Thyroid gland (tissue), 4 donors: ENCODE data around the gene AKAP7. TPM values are rescaled to one million over a fixed set of nuclear protein-coding genes. Genes with fewer than 3 reads are reported as not detected.

Experiments used
- DNase-seq, 2 donors: peaks; one replicate each; pipeline ENCODE4 v3.0.0-alpha.2; 2019
- H3K27ac ChIP-seq, 3 donors: fragments of 200-600 bp; sonication (generic); 1 replicate in 2 of 3; 2 replicates in 1 of 3; pipeline ENCODE4 v1.5.1; 2016 to 2019; ENCODE audit warnings: mild to moderate bottlenecking in 1 of 3, moderate library complexity in 1 of 3
- H3K27me3 ChIP-seq: fragments of 200-600 bp; sonication (generic); one replicate; pipeline ENCODE4 v1.5.1; 2019
- H3K36me3 ChIP-seq, 2 donors: fragments of 200-600 bp; sonication (generic); one replicate each; pipeline ENCODE4 v1.5.1; 2016 to 2019
- H3K4me1 ChIP-seq, 2 donors: fragments of 200-600 bp; sonication (generic); one replicate each; pipeline ENCODE4 v1.5.1; 2017 to 2019
- H3K4me3 ChIP-seq, 3 donors: fragments of 200-600 bp; sonication (generic); replicated peaks in 1 of 3; 1 replicate in 2 of 3; 2 replicates in 1 of 3; pipeline ENCODE4 v1.5.1; 2016; ENCODE audit warnings: mild to moderate bottlenecking in 1 of 3
- H3K9me3 ChIP-seq: fragments of 200-600 bp; sonication (generic); one replicate; pipeline ENCODE4 v1.5.1; 2017
- POLR2A ChIP-seq, 2 donors: fragments of 450-650 bp; IDR thresholded peaks; one replicate each; pipeline ENCODE4 v1.6.1; 2017; ENCODE audit warnings: antibody characterized with exemption in 2 of 2, mild to moderate bottlenecking in 2 of 2, moderate library complexity in 1 of 2
- WGBS, 2 donors: methylation state at CpG; one replicate each; pipeline ENCODE4 v1.1.5; 2017; 5-methylcytosine and 5-hydroxymethylcytosine counted together
- intact Hi-C: fragments of 100-400 bp; cut with DNase I; formaldehyde crosslinking; loops from one replicate; pipeline ENCODE4 v1.15.1; 2023
- total RNA-seq, 4 donors: library from RNA; depleted of rRNA; stranded (reverse); fragments of >200 nt; gene quantifications; one replicate each; pipeline ENCODE4 v1.2.3, GENCODE V29; 2016
- TF ChIP-seq, protein P1 (sequence below), 6 experiments: fragments of 200-600 bp in 3 of 6; fragments of 450-650 bp in 3 of 6; sonication (generic) in 3 of 6; IDR thresholded peaks; one replicate each; pipeline ENCODE4 v1.5.1; 2016 to 2019; ENCODE audit warnings: antibody characterized with exemption in 6 of 6, mild to moderate bottlenecking in 2 of 6, inconsistent platforms in 1 of 6, moderate library complexity in 1 of 6

Gene AKAP7
- total RNA-seq, 4 donors from 2014 or later: 11.7 to 19.1 (median 12.4) TPM

GRCh38 chr6:131175564-131175963, 40.3 kb downstream of the AKAP7 start:
- Histone ChIP-seq H3K36me3 (no peaks in the 10 kb centered on the region), H3K27ac (no peak overlapping the region), H3K27me3 (no peaks in the 10 kb centered on the region), H3K4me1 (no peaks in the 10 kb centered on the region), H3K4me3 (no peak overlapping the region), H3K9me3 (no peaks in the 10 kb centered on the region)
- 75 to 88% methylated on average over 2 of the region's 2 CpGs for WGBS, 2 donors
- TF ChIP-seq, protein P1, sequence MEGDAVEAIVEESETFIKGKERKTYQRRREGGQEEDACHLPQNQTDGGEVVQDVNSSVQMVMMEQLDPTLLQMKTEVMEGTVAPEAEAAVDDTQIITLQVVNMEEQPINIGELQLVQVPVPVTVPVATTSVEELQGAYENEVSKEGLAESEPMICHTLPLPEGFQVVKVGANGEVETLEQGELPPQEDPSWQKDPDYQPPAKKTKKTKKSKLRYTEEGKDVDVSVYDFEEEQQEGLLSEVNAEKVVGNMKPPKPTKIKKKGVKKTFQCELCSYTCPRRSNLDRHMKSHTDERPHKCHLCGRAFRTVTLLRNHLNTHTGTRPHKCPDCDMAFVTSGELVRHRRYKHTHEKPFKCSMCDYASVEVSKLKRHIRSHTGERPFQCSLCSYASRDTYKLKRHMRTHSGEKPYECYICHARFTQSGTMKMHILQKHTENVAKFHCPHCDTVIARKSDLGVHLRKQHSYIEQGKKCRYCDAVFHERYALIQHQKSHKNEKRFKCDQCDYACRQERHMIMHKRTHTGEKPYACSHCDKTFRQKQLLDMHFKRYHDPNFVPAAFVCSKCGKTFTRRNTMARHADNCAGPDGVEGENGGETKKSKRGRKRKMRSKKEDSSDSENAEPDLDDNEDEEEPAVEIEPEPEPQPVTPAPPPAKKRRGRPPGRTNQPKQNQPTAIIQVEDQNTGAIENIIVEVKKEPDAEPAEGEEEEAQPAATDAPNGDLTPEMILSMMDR (IDR thresholded peaks at IDR 0.05): no peak
- no peak for TF ChIP-seq POLR2A (IDR thresholded peaks at IDR 0.05)
- intact Hi-C loops: no loop called here
- DNase-seq: no peak

GRCh38 chr6:131177996-131178395, 42.7 kb downstream of the AKAP7 start:
- TF ChIP-seq, protein P1 (IDR thresholded peaks at IDR 0.05): no peak
- no peak for TF ChIP-seq POLR2A (IDR thresholded peaks at IDR 0.05)
- H3K27ac ChIP-seq: no peak overlapping the region
- WGBS, 2 donors: 82 to 84% methylated on average over 6 of the region's 6 CpGs
- DNase-seq: peak in 1 of 2 donors; percentile 27
- H3K4me1 ChIP-seq: no peaks in the 10 kb centered on the region
- H3K36me3 ChIP-seq: no peaks in the 10 kb centered on the region
- H3K27me3 ChIP-seq: no peaks in the 10 kb centered on the region
- no peak overlapping the region for H3K4me3 ChIP-seq
- intact Hi-C loops: no loop called here
- H3K9me3 ChIP-seq: no peaks in the 10 kb centered on the region

- Histone ChIP-seq H3K27me3 (no peaks in the 10 kb centered on the region), H3K36me3 (peaks cover 0 to 3% of the 10 kb centered on the region in 2 donors), H3K4me1 (no peaks in the 10 kb centered on the region), H3K9me3 (no peaks in the 10 kb centered on the region), H3K4me3 (no peak overlapping the region), H3K27ac (no peak overlapping the region)
- intact Hi-C loops: no loop called here
- DNase-seq: no peak
- 53 to 56% methylated on average over 5 of the region's 5 CpGs for WGBS, 2 donors
- TF ChIP-seq, protein P1 (IDR thresholded peaks at IDR 0.05): peak in 1 of 6 experiments; percentile 33
- TF ChIP-seq POLR2A (IDR thresholded peaks at IDR 0.05): no peak
These were observed 47.7 kb downstream of the AKAP7 start for GRCh38 chr6:131182991-131183425.

GRCh38 chr6:131183427-131184095, 48.3 kb downstream of the AKAP7 start:
- Histone ChIP-seq H3K27me3 (no peaks in the 10 kb centered on the region), H3K9me3 (no peaks in the 10 kb centered on the region), H3K4me3 (no peak overlapping the region), H3K27ac (no peak overlapping the region), H3K4me1 (no peaks in the 10 kb centered on the region), H3K36me3 (peaks cover 0 to 3% of the 10 kb centered on the region in 2 donors)
- intact Hi-C loops: no loop called here
- TF ChIP-seq, protein P1 (IDR thresholded peaks at IDR 0.05): no peak
- no peak for TF ChIP-seq POLR2A (IDR thresholded peaks at IDR 0.05)
- WGBS, 2 donors: 98 to 99% methylated on average over 5 of the region's 5 CpGs
- DNase-seq: no peak

GRCh38 chr6:131191590-131191989, 56.3 kb downstream of the AKAP7 start:
- Histone ChIP-seq H3K4me3 (no peak overlapping the region), H3K27ac (no peak overlapping the region), H3K9me3 (no peaks in the 10 kb centered on the region), H3K27me3 (no peaks in the 10 kb centered on the region), H3K4me1 (no peaks in the 10 kb centered on the region), H3K36me3 (peaks cover 0 to 3% of the 10 kb centered on the region in 2 donors)
- TF ChIP-seq, protein P1 (IDR thresholded peaks at IDR 0.05): no peak
- TF ChIP-seq POLR2A (IDR thresholded peaks at IDR 0.05): no peak
- WGBS, 2 donors: 97% methylated on average over 3 of the region's 3 CpGs
- intact Hi-C loops: no loop called here
- DNase-seq: no peak
